Sigmoid colon (tissue), 4 donors: ENCODE data around the gene MED14.

Experiments used
- POLR2A ChIP-seq, 2 donors: fragments of 450-650 bp; IDR thresholded peaks; one replicate each; pipeline ENCODE4 v1.6.1; 2016; ENCODE audit warnings: antibody characterized with exemption in 2 of 2, mild to moderate bottlenecking in 2 of 2, moderate library complexity in 2 of 2
- POLR2AphosphoS5 ChIP-seq, 4 donors: sonication (generic); formaldehyde crosslinking; IDR thresholded peaks; one replicate each; pipeline ENCODE4 v1.6.1; 2017; ENCODE audit warnings: antibody characterized with exemption in 4 of 4

GRCh38 chrX:40623665-40624064 is 111.7 kb downstream of the MED14 start:
- TF ChIP-seq POLR2AphosphoS5 (IDR thresholded peaks at IDR 0.05) (no peak), POLR2A (IDR thresholded peaks at IDR 0.05) (no peak)
